Pancreas (tissue), 10 donors: ENCODE data around the gene CDC42EP5. TPM values are rescaled to one million over a fixed set of nuclear protein-coding genes. Genes with fewer than 3 reads are reported as not detected.

Experiments
- ATAC-seq, 4 donors: fragments of 200-7000 bp; cut with Tn5 transposase; one replicate each; pipeline versions ENCODE4 v1.8.0 to v1.9.1; 2020; ENCODE audit warnings: mild to moderate bottlenecking in 4 of 4, moderate library complexity in 4 of 4
- DNase-seq, 6 donors: peaks; one replicate each; pipeline ENCODE4 v3.0.0-alpha.2; 2020
- FAIRE-seq: peaks from 2 replicates; lab custom pipeline; 2012; peaks lifted over from hg19 to GRCh38; lab: Jason Lieb, UNC
- H3K27ac ChIP-seq, 4 donors: fragments of 200-600 bp; sonication (generic); 1 replicate in 3 of 4; 2 replicates in 1 of 4; pipeline versions ENCODE4 v1.5.0 to v1.8.0; 2020
- H3K27me3 ChIP-seq, 4 donors: fragments of 200-600 bp; one replicate each; pipeline ENCODE4 v1.8.0; 2021
- H3K36me3 ChIP-seq, 3 donors: fragments of 200-600 bp; sonication (generic) in 1 of 3; one replicate each; pipeline versions ENCODE4 v1.5.0 to v1.8.0; 2020 to 2021
- H3K4me1 ChIP-seq, 3 donors: fragments of 200-600 bp; one replicate each; pipeline ENCODE4 v1.8.0; 2021
- H3K4me3 ChIP-seq, 4 donors: fragments of 200-600 bp; sonication (generic) in 2 of 4; one replicate each; pipeline versions ENCODE4 v1.5.0 to v1.8.0; 2020 to 2021
- H3K9me3 ChIP-seq, 4 donors: fragments of 200-600 bp; one replicate each; pipeline ENCODE4 v1.8.0; 2021
- WGBS, 2 donors: extraction: QIAGEN DNeasy Blood & Tissue Kit; methylation state at CpG; one replicate each; pipeline ENCODE4 v1.1.7; 2013; 5-methylcytosine and 5-hydroxymethylcytosine counted together
- intact Hi-C, 3 donors: fragments of 100-400 bp; cut with DNase I; formaldehyde crosslinking; loops; one replicate each; pipeline versions ENCODE4 v1.11.1 to v1.14.2; 2022
- polyA plus RNA-seq, 2 donors: library from polyadenylated mRNA; stranded (reverse); fragments of 200-250 nt; gene quantifications; one replicate each; pipeline ENCODE4 v1.2.3, GENCODE V29; 2013
- total RNA-seq, 6 donors: library from RNA; stranded (reverse); fragmentation: NEBNext Ultra II Directional in 4 of 6; extraction: Animal tissue kit (Norgen Biotek cat#: 25700) in 4 of 6; gene quantifications; one replicate each; pipeline versions ENCODE4 v1.2.1 to v1.2.4, GENCODE V29; 2021 to 2023
- TF ChIP-seq, protein P1 (sequence below), 4 donors: fragments of 200-600 bp; sonication (generic) in 3 of 4; IDR thresholded peaks; one replicate each; pipeline versions ENCODE4 v1.5.0 to v1.8.0; 2021; ENCODE audit warnings: antibody characterized with exemption in 4 of 4
- donor health status: healthy with polysubstance abuse.
- donor health status: DM: no; HTN: no; CAD: no; lungs with moderate emphysema.
- donor health status: DM: no; HTN: no; CAD: no.
- donor health status: control.
- donor health status: control.
- donor health status: Bipolar disorder and iron deficiency.
- donor health status: DM: yes; HTN: yes; CAD: no.
- donor health status: DM: no; HTN: no; CAD: no.
- donor health status: DM: no; HTN: no; CAD: no.
- donor health status: DM: yes; HTN: yes; CAD: no.

The CDC42EP5 gene
- total and polyA plus RNA-seq, 8 donors, result 7.5 to 48.0 (median 15.7) TPM

DNA sequence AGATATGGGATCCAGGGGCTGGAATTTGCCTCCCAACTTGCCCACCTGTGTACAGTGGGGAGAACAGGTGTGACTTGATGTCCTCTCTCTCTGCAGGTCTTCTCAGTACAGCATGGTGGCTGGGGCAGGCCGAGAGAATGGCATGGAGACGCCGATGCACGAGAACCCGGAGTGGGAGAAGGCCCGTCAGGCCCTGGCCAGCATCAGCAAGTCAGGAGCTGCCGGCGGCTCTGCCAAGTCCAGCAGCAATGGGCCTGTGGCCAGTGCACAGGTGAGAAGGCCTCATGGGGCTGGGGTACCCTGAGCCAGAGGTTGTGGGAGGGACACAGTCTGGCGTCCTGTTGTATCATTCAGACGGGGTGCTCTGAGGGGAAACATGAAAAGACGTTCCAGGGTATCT lies 21.1 kb downstream of the CDC42EP5 start:
- H3K4me1 ChIP-seq, result peaks cover 18 to 30% (median 24%) of the 10 kb centered on the region in 3 donors
- FAIRE-seq, result no peak
- DNase-seq, result peak in 5 of 6 donors; percentile 47 to 87 (median 67)
- peak overlapping the region in 1 of 4 donors; percentile 10 for H3K4me3 ChIP-seq
- no peaks in the 10 kb centered on the region for H3K27me3 ChIP-seq
- intact Hi-C loops, result no loop called here
- TF ChIP-seq, protein P1, sequence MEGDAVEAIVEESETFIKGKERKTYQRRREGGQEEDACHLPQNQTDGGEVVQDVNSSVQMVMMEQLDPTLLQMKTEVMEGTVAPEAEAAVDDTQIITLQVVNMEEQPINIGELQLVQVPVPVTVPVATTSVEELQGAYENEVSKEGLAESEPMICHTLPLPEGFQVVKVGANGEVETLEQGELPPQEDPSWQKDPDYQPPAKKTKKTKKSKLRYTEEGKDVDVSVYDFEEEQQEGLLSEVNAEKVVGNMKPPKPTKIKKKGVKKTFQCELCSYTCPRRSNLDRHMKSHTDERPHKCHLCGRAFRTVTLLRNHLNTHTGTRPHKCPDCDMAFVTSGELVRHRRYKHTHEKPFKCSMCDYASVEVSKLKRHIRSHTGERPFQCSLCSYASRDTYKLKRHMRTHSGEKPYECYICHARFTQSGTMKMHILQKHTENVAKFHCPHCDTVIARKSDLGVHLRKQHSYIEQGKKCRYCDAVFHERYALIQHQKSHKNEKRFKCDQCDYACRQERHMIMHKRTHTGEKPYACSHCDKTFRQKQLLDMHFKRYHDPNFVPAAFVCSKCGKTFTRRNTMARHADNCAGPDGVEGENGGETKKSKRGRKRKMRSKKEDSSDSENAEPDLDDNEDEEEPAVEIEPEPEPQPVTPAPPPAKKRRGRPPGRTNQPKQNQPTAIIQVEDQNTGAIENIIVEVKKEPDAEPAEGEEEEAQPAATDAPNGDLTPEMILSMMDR (IDR thresholded peaks at IDR 0.05), result no peak
- peak overlapping the region in 2 of 4 donors; percentile 47 to 99 for H3K27ac ChIP-seq
- ATAC-seq, result no peak
- H3K36me3 ChIP-seq, result peaks cover 13 to 52% (median 45%) of the 10 kb centered on the region in 3 donors
- H3K9me3 ChIP-seq, result no peaks in the 10 kb centered on the region
- WGBS, 2 donors, result 40% methylated on average over 11 of the region's 11 CpGs

DNA sequence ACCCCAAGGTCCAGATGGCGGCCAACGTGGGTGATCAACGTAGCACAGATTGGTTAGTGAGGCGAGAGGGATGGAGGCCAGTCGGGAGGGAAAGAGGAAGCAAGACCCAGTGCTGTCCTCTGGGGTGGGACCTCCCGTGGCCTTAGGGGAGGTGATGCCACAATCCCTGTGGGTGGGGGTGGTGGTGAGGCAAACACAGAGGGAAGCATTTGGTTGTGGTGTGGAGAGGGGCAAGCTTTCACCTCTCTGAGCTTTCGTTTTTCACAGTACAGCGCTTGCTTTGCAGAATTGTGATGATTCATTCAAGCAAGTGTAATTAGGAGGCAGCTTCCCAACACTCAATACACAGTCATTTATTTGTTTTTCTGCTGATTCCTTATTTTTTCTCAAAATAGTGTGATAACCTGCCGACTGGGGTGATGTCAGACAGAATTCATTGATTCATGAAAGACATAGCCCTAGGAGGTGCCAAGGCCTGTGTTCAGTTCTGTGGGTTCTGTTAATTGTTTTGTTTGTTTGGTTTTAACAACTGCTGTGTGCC lies 21.7 kb downstream of the CDC42EP5 start:
- TF ChIP-seq, protein P1 (IDR thresholded peaks at IDR 0.05), result no peak
- FAIRE-seq (no peak), DNase-seq (peak in 3 of 6 donors; percentile 37 to 78 (median 56)), ATAC-seq (peak in 2 of 4 donors; percentile 0 to 1)
- peaks cover 18 to 34% (median 24%) of the 10 kb centered on the region in 3 donors for H3K4me1 ChIP-seq
- no peaks in the 10 kb centered on the region for H3K9me3 ChIP-seq
- peaks cover 13 to 46% (median 39%) of the 10 kb centered on the region in 3 donors for H3K36me3 ChIP-seq
- H3K27ac ChIP-seq, result peak overlapping the region in 3 of 4 donors; percentile 9 to 99 (median 65)
- H3K4me3 ChIP-seq, result peak overlapping the region in 3 of 4 donors; percentile 68 to 94 (median 86)
- 25 to 34% methylated on average over 9 of the region's 9 CpGs for WGBS, 2 donors
- intact Hi-C loops, result no loop called here
- no peaks in the 10 kb centered on the region for H3K27me3 ChIP-seq

DNA sequence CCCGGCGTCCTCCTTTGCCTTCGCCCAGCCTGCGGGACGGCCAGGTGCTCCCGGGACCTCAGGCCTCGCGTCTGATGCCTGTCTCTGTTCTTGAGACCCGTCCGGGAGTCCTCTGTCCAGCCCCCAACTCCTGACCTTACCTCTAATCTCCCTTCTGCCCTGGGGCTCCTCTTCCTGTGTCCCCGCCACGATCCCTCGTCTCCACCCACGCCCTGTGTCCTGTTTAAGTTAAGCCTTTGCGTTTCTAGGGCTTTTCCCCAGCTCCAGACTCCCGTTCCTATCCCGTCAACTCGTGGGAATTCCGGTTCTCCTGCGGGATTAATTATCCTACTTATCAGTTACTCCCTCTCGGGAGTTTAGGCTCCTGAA lies 23.4 kb downstream of the CDC42EP5 start:
- DNase-seq, result no peak
- 0% methylated on average over 21 of the region's 21 CpGs for WGBS, 2 donors
- peaks cover 7 to 29% (median 24%) of the 10 kb centered on the region in 3 donors for H3K36me3 ChIP-seq

DNA sequence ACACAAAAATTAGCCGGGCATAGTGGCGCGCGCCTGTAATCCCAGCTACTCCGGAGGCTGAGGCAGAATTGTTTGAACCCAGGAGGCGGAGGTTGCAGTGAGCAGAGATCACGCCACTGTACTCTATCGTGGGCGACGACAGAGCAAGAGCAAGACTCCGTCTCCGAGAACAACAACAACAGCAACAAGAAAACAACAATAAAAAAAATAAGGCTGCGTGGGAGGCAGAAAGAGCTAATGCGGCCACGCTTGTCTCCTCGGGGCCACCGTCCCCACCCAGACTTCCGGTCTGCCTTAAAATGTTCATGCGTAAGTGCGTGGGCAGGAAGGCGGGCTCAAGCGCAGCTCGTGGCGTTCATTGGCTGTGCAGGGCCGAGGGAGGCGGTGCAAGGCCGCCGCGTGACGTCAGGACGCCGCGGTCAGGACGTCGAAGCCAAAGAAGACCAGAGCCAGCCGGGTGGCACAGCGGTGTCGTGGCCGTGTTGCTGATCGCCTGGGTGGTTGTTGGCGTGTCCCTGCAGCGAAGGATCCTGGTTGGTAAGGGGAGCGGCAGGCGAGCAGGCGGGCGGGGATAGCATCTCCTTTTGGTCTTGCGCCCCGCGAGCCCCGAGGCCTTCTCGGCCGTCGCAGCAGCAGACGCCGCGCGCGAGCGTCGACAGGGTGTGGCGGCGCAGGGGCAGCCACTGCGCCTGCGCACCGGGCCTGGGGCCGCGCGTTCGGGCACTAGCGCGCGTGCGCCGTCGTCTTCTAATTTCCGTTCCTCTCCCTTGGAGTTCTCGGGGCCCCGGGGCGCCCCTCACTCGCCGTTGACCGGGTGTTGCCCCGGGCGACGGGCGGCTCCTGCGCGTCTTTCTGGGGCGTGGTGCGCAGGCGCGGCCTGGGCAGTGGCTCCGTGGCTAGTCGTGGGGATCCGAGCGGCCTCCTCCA lies 24.1 kb downstream of the CDC42EP5 start, which contains the start of gene LENG8:
Gene LENG8 (plus strand): TSS at position 426 of the 927 bp plus-strand sequence. CDS start 2,146 bp downstream, outside the sequence.
- intact Hi-C loops, result no loop called here
- peak; percentile 88 to 95 (median 90) for ATAC-seq
- Histone ChIP-seq H3K36me3 (peaks cover 4 to 23% (median 20%) of the 10 kb centered on the region in 3 donors), H3K27me3 (no peaks in the 10 kb centered on the region), H3K9me3 (no peaks in the 10 kb centered on the region), H3K27ac (peak within 1 kb of the TSS; percentile 91 to 99 (median 96)), H3K4me3 (peak within 1 kb of the TSS; percentile 59 to 94 (median 77)), H3K4me1 (peaks cover 18 to 39% (median 32%) of the 10 kb centered on the region in 3 donors)
- FAIRE-seq, result peak; percentile 73
- 0 to 1% methylated on average over 52 to 96 of the region's 96 CpGs for WGBS, 2 donors
- TF ChIP-seq, protein P1 (IDR thresholded peaks at IDR 0.05), result no peak
- DNase-seq, result peak; percentile 95 to 100 (median 98)

More for the DNA sequence above, 23.4 kb downstream of the CDC42EP5 start:
- ATAC-seq (no peak), FAIRE-seq (no peak)
- intact Hi-C loops, result no loop called here
- peaks cover 18 to 39% (median 32%) of the 10 kb centered on the region in 3 donors for H3K4me1 ChIP-seq
- no peaks in the 10 kb centered on the region for H3K9me3 ChIP-seq
- H3K27me3 ChIP-seq, result no peaks in the 10 kb centered on the region
- H3K4me3 ChIP-seq, result peak overlapping the region; percentile 59 to 94 (median 77)
- TF ChIP-seq, protein P1 (IDR thresholded peaks at IDR 0.05), result no peak
- peak overlapping the region; percentile 91 to 99 (median 96) for H3K27ac ChIP-seq
